GM12878 (cell line): Measurements from ENCODE around the gene CNOT8. TPM values are rescaled to one million over a fixed set of nuclear protein-coding genes. Genes with fewer than 3 reads are reported as not detected.

Experiments used
- ATAC-seq: fragments of 200-7000 bp; cut with Tn5 transposase; 3 replicates; pipeline ENCODE4 v1.9.1; 2020; ENCODE audit warnings: mild to moderate bottlenecking, moderate library complexity
- BruUV-seq: library from RNA; stranded (reverse); fragments of 400-500 nt; replicated peaks from 2 replicates; lab custom pipeline; 2021; lab: Mats Ljungman, UMichigan
- CTCF ChIA-PET: fragments of 300-600 bp; sonication (Branson Sonifier 250); formaldehyde crosslinking; extraction: SDS; loops from one replicate; lab custom pipeline; 2021; ENCODE audit warnings: inconsistent platforms; lab: Yijun Ruan, JAX
- POLR2A ChIA-PET: fragments of 350-600 bp; formaldehyde crosslinking; extraction: SDS; loops from one replicate; lab custom pipeline; 2021; ENCODE audit warnings: inconsistent platforms; lab: Charles Lee
- RAD21 ChIA-PET: fragments of 300-600 bp; sonication (Branson Sonifier 250); formaldehyde crosslinking; loops from one replicate; lab custom pipeline; 2023; ENCODE audit warnings: antibody characterized with exemption; ENCODE audit not compliant: unreplicated experiment; lab: Charles Lee
- SMC1A ChIA-PET: fragments of 300-600 bp; sonication (Branson Sonifier 250); formaldehyde crosslinking; loops from one replicate; lab custom pipeline; 2023; ENCODE audit not compliant: unreplicated experiment, uncharacterized antibody; lab: Charles Lee
- DNase-seq: peaks from one replicate; pipeline ENCODE4 v3.0.0-alpha.2; 2011; ENCODE audit warnings: low read depth, low spot score
- FAIRE-seq: peaks from 3 replicates; lab custom pipeline; 2011; peaks lifted over from hg19 to GRCh38; lab: Jason Lieb, UNC
- H2AFZ ChIP-seq: 2 replicates; pipeline ENCODE4 v1.6.0; 2011; ENCODE audit warnings: low read depth, low read length, control low read depth; ENCODE audit not compliant: control insufficient read depth
- H3K27ac ChIP-seq: 2 replicates; pipeline ENCODE4 v1.5.1; 2011; ENCODE audit warnings: control low read depth; ENCODE audit not compliant: control insufficient read depth, insufficient read depth
- H3K27me3 ChIP-seq, 2 experiments: replicated peaks in 1 of 2; 2 replicates each; pipeline versions ENCODE4 v1.6.0 to v1.6.1; 2011; ENCODE audit warnings: low read length in 1 of 2; ENCODE audit not compliant: control insufficient read depth in 2 of 2, insufficient read depth in 2 of 2
- H3K36me3 ChIP-seq, 2 experiments: 2 replicates each; pipeline ENCODE4 v1.5.1; 2011; ENCODE audit warnings: low read length in 1 of 2; ENCODE audit not compliant: control insufficient read depth in 2 of 2, insufficient read depth in 2 of 2
- H3K4me1 ChIP-seq: 2 replicates; pipeline ENCODE4 v1.6.1; 2011; ENCODE audit warnings: mild to moderate bottlenecking, low read length, moderate library complexity, mixed read lengths; ENCODE audit not compliant: control insufficient read depth, insufficient read depth
- H3K4me2 ChIP-seq: 2 replicates; pipeline ENCODE4 v1.6.0; 2011; ENCODE audit warnings: control low read depth; ENCODE audit not compliant: control insufficient read depth, insufficient read depth
- H3K4me3 ChIP-seq: fragments of 200-600 bp; sonication (generic); 2 replicates; pipeline ENCODE4 v1.5.1; 2016
- H3K79me2 ChIP-seq: 2 replicates; pipeline ENCODE4 v1.6.0; 2011; ENCODE audit warnings: low read length; ENCODE audit not compliant: control insufficient read depth, insufficient read depth
- H3K9ac ChIP-seq: 2 replicates; pipeline ENCODE4 v1.8.0; 2011; ENCODE audit warnings: low read length, control low read depth, mixed read lengths; ENCODE audit not compliant: control insufficient read depth, insufficient read depth
- H3K9me3 ChIP-seq: replicated peaks from 3 replicates; pipeline ENCODE4 v1.5.1; 2011; ENCODE audit warnings: mild to moderate bottlenecking, low read length; ENCODE audit not compliant: control insufficient read depth, insufficient read depth
- H4K20me1 ChIP-seq: 2 replicates; pipeline ENCODE4 v1.6.0; 2011; ENCODE audit not compliant: control insufficient read depth, insufficient read depth
- BRCA1 ChIP-seq: IDR thresholded peaks from 2 replicates; pipeline ENCODE4 v1.6.1; 2011; ENCODE audit warnings: low read depth, low read length, improper control_type of control experiment
- CHD2 ChIP-seq: IDR thresholded peaks from 2 replicates; pipeline ENCODE4 v1.6.1; 2011; ENCODE audit warnings: low read depth, low read length, improper control_type of control experiment, borderline replicate concordance
- EED ChIP-seq: sonication (generic); IDR thresholded peaks from 2 replicates; pipeline ENCODE4 v1.6.1; 2016; ENCODE audit warnings: antibody characterized with exemption, low read depth
- ETV6 ChIP-seq, 2 experiments: fragments of 450-650 bp in 1 of 2; IDR thresholded peaks in 1 of 2; conservative IDR thresholded peaks in 1 of 2; 2 replicates each; pipeline ENCODE4 v1.6.1; 2014; ENCODE audit warnings: antibody characterized with exemption in 1 of 2, borderline replicate concordance in 1 of 2, low read depth in 1 of 2, mild to moderate bottlenecking in 1 of 2, moderate library complexity in 1 of 2
- FOXK2 ChIP-seq: fragments of 450-650 bp; IDR thresholded peaks from 2 replicates; pipeline ENCODE4 v1.6.1; 2017; ENCODE audit warnings: mild to moderate bottlenecking, moderate library complexity
- GATAD2B ChIP-seq: fragments of 450-650 bp; conservative IDR thresholded peaks from 2 replicates; pipeline ENCODE4 v1.6.1; 2017; ENCODE audit warnings: low read depth, mild to moderate bottlenecking, moderate library complexity
- POLR2AphosphoS2 ChIP-seq: IDR thresholded peaks from 2 replicates; pipeline ENCODE4 v1.6.1; 2011; ENCODE audit warnings: low read depth, mild to moderate bottlenecking, low read length, improper control_type of control experiment, moderate library complexity
- RBBP5 ChIP-seq: fragments of 200-600 bp; sonication (generic); conservative IDR thresholded peaks from 2 replicates; pipeline ENCODE4 v1.6.1; 2016
- RUNX3 ChIP-seq: IDR thresholded peaks from 2 replicates; pipeline ENCODE4 v1.6.1; 2012; ENCODE audit warnings: low read length, inconsistent platforms
- TARDBP ChIP-seq: IDR thresholded peaks from 2 replicates; pipeline ENCODE4 v1.6.1; 2016; ENCODE audit warnings: borderline replicate concordance
- ZNF24 ChIP-seq: fragments of 450-650 bp; IDR thresholded peaks from 2 replicates; pipeline ENCODE4 v1.6.1; 2017; ENCODE audit warnings: antibody characterized with exemption, mild to moderate bottlenecking
- WGBS: methylation state at CpG from one replicate; pipeline ENCODE4 v1.1.6; 2016; ENCODE audit warnings: low lambda C conversion rate; ENCODE audit not compliant: insufficient replicate concordance, insufficient coverage; ENCODE audit errors: missing lambda C conversion rate; 5-methylcytosine and 5-hydroxymethylcytosine counted together
- in situ Hi-C: fragments of 300-500 bp; cut with MboI; formaldehyde crosslinking; loops from 9 replicates; pipeline ENCODE4 v1.14.3; 2018; ENCODE audit warnings: mixed read lengths
- intact Hi-C: fragments of 100-400 bp; cut with micrococcal nuclease; formaldehyde crosslinking; loops from one replicate; pipeline ENCODE4 v1.14.2; 2022; ENCODE audit not compliant: unreplicated experiment
- polyA plus RNA-seq, 11 experiments: library from polyadenylated mRNA; depleted of rRNA in 4 of 11; unstranded in 6 of 11; stranded (reverse) in 5 of 11; fragments of >200 nt; fragmentation: Nextera tagmentation in 4 of 11; fragmentation: Illumina TruSeq in 1 of 11; extraction: Ambion mirVana in 4 of 11; extraction: Trizol in 1 of 11; gene quantifications; 1 replicate in 1 of 11; 2 replicates in 10 of 11; pipeline versions ENCODE4 v1.2.1 to v1.2.3, GENCODE V29; 2011 to 2016; ENCODE audit warnings: inconsistent platforms in 2 of 11, missing spikeins in 2 of 11, low read depth in 1 of 11
- total RNA-seq, 4 experiments: library from RNA; depleted of rRNA in 3 of 4; stranded (reverse); fragments of >200 nt in 3 of 4; fragmentation: Illumina TruSeq in 1 of 4; extraction: Trizol in 1 of 4; gene quantifications; 2 replicates each; pipeline versions ENCODE4 v1.2.1 to v1.2.3, GENCODE V29; 2013 to 2021
- TF ChIP-seq, protein P1 (sequence below): IDR thresholded peaks from 2 replicates; pipeline ENCODE4 v1.6.1; 2011; ENCODE audit warnings: borderline replicate concordance, low read depth, mild to moderate bottlenecking, moderate library complexity, mixed read lengths, low read length; ENCODE audit not compliant: insufficient read depth; ENCODE audit errors: extremely low read length
- TF ChIP-seq, protein P2 (sequence below): fragments of 450-650 bp; formaldehyde crosslinking; IDR thresholded peaks from 2 replicates; pipeline ENCODE4 v1.4.0; 2020; ENCODE audit warnings: mild to moderate bottlenecking, moderate library complexity

The CNOT8 gene
- total and polyA plus RNA-seq, 10 of the 15 experiments (the other 5 are each of a cell fraction or from before 2014, with no cell fraction given), result 13.2 to 57.1 (median 39.0) TPM

DNA sequence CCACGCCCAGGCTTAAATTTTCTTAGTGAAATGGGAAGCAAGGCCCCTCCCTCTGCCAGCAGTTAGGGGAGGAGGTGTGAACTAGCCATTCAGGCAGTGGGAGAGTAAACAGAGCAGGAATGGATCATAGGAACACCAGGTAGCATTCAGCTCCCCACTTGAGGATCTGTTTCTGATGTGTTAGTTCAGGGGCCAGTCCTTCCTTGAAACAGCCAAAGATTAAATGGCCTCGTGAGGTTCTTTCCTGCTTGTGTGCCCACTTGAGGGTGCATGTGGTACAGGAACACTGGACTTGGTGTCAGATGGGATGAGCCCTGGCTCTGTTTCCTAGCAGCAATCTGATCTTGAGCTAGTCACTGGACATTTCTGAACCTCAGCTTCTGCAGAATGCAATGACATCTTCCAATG lies 29.2 kb upstream of the CNOT8 start:
- Histone ChIP-seq H2AFZ (no peak overlapping the region), H3K4me1 (no peaks in the 10 kb centered on the region), H3K9ac (no peak overlapping the region), H3K27ac (no peak overlapping the region), H3K36me3 (no peaks in the 10 kb centered on the region; a peak in 1 of 4 replicates), H3K27me3 (no peaks in the 10 kb centered on the region), H3K9me3 (no peaks in the 10 kb centered on the region), H3K4me2 (no peak overlapping the region), H3K79me2 (no peaks in the 10 kb centered on the region), H4K20me1 (no peaks in the 10 kb centered on the region), H3K4me3 (no peak overlapping the region)
- DNase-seq (no peak), FAIRE-seq (no peak), ATAC-seq (no peak)
- TF ChIP-seq BRCA1 (no peak), RUNX3 (no peak), POLR2AphosphoS2 (no peak), ZNF24 (no peak), TARDBP (no peak), CHD2 (no peak), RBBP5 (no peak), GATAD2B (no peak), ETV6 (conservative IDR thresholded peaks at IDR 0.05 in 1 of 2, IDR thresholded peaks at IDR 0.05 in 1 of 2; ENCODE audit: borderline replicate concordance in 1 of 2, low read depth in 1 of 2) (no peak), EED (no peak), FOXK2 (no peak)
- TF ChIP-seq, protein P1, sequence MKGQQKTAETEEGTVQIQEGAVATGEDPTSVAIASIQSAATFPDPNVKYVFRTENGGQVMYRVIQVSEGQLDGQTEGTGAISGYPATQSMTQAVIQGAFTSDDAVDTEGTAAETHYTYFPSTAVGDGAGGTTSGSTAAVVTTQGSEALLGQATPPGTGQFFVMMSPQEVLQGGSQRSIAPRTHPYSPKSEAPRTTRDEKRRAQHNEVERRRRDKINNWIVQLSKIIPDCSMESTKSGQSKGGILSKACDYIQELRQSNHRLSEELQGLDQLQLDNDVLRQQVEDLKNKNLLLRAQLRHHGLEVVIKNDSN, result no peak
- TF ChIP-seq, protein P2, sequence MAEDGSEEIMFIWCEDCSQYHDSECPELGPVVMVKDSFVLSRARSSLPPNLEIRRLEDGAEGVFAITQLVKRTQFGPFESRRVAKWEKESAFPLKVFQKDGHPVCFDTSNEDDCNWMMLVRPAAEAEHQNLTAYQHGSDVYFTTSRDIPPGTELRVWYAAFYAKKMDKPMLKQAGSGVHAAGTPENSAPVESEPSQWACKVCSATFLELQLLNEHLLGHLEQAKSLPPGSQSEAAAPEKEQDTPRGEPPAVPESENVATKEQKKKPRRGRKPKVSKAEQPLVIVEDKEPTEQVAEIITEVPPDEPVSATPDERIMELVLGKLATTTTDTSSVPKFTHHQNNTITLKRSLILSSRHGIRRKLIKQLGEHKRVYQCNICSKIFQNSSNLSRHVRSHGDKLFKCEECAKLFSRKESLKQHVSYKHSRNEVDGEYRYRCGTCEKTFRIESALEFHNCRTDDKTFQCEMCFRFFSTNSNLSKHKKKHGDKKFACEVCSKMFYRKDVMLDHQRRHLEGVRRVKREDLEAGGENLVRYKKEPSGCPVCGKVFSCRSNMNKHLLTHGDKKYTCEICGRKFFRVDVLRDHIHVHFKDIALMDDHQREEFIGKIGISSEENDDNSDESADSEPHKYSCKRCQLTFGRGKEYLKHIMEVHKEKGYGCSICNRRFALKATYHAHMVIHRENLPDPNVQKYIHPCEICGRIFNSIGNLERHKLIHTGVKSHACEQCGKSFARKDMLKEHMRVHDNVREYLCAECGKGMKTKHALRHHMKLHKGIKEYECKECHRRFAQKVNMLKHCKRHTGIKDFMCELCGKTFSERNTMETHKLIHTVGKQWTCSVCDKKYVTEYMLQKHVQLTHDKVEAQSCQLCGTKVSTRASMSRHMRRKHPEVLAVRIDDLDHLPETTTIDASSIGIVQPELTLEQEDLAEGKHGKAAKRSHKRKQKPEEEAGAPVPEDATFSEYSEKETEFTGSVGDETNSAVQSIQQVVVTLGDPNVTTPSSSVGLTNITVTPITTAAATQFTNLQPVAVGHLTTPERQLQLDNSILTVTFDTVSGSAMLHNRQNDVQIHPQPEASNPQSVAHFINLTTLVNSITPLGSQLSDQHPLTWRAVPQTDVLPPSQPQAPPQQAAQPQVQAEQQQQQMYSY (CRISPR knock-in tag), result no peak
- RAD21 ChIA-PET, result interaction anchor here (0.8 kb wide), 1 partner anchor 179 kb away, joined by 3 read pairs; no protein-coding TSS in a partner anchor
- 93% methylated on average over 2 of the region's 2 CpGs for WGBS
- CTCF ChIA-PET, result interaction anchor here (1.0 kb wide), 1 partner anchor 178 kb away, joined by 3 read pairs; no protein-coding TSS in a partner anchor
- in situ Hi-C loops (no loop called here), intact Hi-C loops (no loop called here)
- no TSS peak for BruUV-seq
- SMC1A ChIA-PET, result no interaction called here
- POLR2A ChIA-PET, result no interaction called here
